GM19397 (cell line): Measurements from ENCODE around the gene SKIC2.
"Not testable (repeated sequence)": the region's sequence is repeated elsewhere in the genome, so short reads cannot be mapped to it uniquely, and the experiment has no call there.

Experiments used
- ATAC-seq: cut with Tn5 transposase; IDR thresholded peaks from one replicate; pipeline ENCODE4 v1.9.1; 2021; ENCODE audit warnings: mild to moderate bottlenecking, moderate library complexity; ENCODE audit not compliant: unreplicated experiment

The SKIC2 gene

GRCh38 chr6:31958741-31959739, at the start of gene SKIC2, which contains the start of gene NELFE:
SKIC2 (plus strand) TSS chr6:31959175; CDS start chr6:31959193, 18 bp downstream.
NELFE (minus strand) TSS chr6:31958971; CDS start chr6:31958446, 525 bp downstream.
- ATAC-seq = peak; percentile 96

GRCh38 chr6:31909298-31909697, 49.7 kb upstream of the SKIC2 start:
- ATAC-seq = not testable (repeated sequence)

- no peak for ATAC-seq
These were observed 47.0 kb upstream of the SKIC2 start for GRCh38 chr6:31911826-31912585.

GRCh38 chr6:31915351-31915750, 43.6 kb upstream of the SKIC2 start:
- ATAC-seq = no peak

GRCh38 chr6:31915756-31916155, 43.2 kb upstream of the SKIC2 start:
- ATAC-seq = no peak

- no peak for ATAC-seq
These were observed 40.8 kb upstream of the SKIC2 start for GRCh38 chr6:31918069-31918720.

GRCh38 chr6:31919624-31920303, 39.2 kb upstream of the SKIC2 start:
- ATAC-seq = no peak

DNA sequence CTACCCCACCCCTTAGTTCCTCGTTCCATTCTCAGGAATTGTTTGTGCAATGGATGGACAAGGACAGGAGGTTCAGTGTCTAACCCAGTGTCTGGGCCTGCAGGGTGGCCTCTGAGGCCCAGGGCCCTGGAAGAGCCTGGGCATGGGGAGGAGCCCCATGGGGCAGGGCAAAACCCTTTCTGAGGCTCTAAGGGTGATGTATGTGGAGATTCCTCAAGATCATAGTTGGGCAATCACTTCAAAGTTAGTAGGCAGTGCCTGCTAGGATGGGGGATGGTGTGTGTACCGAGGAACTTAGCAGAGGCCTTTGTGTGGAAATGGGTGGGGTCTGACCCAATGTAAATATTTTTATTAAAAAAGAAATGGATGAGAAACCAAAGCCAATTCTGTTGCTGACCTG, 38.2 kb upstream of the SKIC2 start:
- ATAC-seq = no peak

DNA sequence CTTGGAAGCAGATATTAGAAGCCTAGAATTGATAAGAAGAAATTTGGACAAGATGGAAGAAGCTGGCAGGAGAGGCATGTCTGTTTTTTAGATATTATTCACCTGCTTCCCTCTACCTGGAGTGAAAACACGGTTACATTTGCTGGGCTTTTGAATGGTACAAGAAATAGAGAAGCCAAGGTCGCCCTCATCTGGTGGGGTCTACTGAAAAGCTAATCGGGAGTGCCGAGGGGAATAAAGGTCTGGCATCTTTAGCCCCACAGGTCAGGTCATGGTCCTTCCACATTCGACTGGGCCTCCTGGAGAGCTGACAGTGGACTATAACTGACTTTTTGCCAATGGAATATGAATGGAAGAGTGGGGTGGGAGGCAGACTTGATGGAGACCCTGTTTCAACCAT, 36.0 kb upstream of the SKIC2 start:
- ATAC-seq = no peak

DNA sequence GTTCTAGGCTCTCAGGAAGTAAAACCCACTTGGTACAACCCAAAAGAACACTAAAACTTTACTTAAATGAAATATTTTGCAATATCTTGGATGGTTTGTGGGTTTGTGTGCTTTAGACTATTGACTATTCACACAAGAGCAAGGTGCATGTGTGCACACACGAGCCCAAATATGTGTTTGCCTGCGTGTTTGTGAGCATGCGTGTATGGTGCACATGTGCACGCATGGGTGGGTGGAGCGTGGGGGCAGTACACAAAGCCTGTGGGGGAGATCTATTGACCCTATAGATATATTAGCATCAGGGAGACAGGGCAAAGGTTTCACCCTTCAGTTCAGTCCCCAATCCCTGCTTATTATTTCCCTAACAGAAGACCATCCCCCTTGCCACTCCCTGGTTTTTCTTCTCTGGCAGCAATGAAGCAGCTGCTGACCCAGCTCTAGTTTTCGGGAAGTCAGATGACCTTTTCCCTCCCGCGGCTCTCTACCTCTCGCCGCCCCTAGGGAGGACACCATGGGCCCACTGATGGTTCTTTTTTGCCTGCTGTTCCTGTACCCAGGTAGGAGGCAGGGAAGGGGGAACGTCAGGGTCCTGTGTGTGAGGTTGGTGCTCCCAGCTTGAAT, 31.6 kb upstream of the SKIC2 start, which contains the start of gene C2:
Gene C2, plus strand, starts transcription at position 476 of the 621 bp plus-strand sequence. Its CDS starts 36 bp downstream, at position 512.
- no peak for ATAC-seq

GRCh38 chr6:31927863-31928671, 30.9 kb upstream of the SKIC2 start:
- ATAC-seq = no peak

- no peak for ATAC-seq
These were observed 30.4 kb upstream of the SKIC2 start for GRCh38 chr6:31928672-31928939.

- ATAC-seq = no peak
These were observed 28.0 kb upstream of the SKIC2 start for GRCh38 chr6:31930962-31931361.

DNA sequence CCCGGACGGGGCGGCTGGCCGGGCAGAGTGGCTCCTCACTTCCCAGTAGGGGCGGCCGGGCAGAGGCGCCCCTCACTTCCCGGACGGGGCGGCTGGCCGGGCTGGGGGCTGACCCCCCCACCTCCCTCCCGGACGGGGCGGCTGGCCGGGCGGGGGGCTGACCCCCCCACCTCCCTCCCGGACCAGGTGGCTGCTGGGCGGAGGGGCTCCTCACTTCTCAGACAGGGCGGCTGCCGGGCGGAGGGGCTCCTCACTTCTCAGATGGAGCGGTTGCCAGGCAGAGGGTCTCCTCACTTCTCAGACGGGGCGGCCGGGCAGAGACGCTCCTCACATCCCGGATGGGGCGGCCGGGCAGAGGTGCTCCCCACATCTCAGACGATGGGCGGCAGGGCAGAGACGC, 26.8 kb upstream of the SKIC2 start:
- ATAC-seq = not testable (repeated sequence)

- ATAC-seq = no peak
These were observed 25.4 kb upstream of the SKIC2 start for GRCh38 chr6:31933537-31933936.

DNA sequence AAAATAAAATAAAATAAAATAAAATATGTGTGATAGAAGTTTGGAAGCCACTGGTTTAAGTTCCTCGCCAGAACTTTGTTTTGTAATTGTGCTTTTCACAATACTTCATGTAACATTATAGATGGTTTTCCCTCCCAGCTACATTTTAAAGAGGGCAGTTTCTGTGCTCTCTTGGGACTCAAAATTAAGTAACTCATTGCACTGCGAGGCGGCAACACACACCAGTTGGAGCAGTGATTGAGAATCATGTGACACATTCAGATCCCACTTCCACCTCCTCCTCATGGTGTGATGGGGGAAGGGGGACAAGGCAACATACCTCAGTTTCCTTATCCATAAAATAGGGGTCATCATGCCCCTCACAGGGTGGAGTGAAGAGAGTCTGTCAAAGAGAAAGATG, 24.0 kb upstream of the SKIC2 start:
- no peak for ATAC-seq

- no peak for ATAC-seq
These were observed 23.2 kb upstream of the SKIC2 start for GRCh38 chr6:31935823-31936222.

DNA sequence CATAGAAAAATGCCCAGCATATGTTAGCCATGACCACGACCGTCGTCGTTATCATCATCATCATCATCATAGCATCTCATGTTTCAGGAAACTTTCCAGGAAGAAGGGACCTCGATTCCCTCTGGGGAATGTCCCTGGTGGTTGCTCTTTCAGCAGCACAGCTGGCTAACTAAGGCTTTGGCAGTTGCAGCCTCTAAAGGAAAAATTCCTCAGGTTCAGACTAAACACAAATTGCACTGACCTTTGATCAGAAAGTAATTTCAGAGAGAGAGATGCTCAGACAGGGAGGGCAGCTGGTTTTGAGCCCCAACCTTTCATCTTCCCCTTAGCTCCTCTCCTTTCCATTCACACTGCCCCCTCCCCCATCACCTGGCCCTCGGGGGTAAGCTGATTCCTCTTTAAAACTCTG, 18.7 kb upstream of the SKIC2 start:
- ATAC-seq = no peak

GRCh38 chr6:31943742-31944141, 15.2 kb upstream of the SKIC2 start:
- no peak for ATAC-seq

GRCh38 chr6:31945154-31945506, 13.8 kb upstream of the SKIC2 start:
- ATAC-seq = no peak
